Cardiac muscle cell (in vitro differentiated cells and primary cell): ENCODE results near the gene ZNF410. TPM values are rescaled to one million over a fixed set of nuclear protein-coding genes. Genes with fewer than 3 reads are reported as not detected.

Source experiments
- DNase-seq, 2 donors: peaks; one replicate each; pipeline versions ENCODE4 v3.0.0 to v3.0.0-alpha.2; 2010 to 2017; ENCODE audit warnings: low read depth in 1 of 2, low spot score in 1 of 2
- H3K27ac ChIP-seq: fragments of 200-600 bp; sonication (generic); 2 replicates; pipeline ENCODE4 v1.5.1; 2016
- H3K27me3 ChIP-seq: fragments of 200-600 bp; sonication (generic); 2 replicates; pipeline ENCODE4 v1.6.0; 2016; ENCODE audit warnings: control low read depth
- H3K36me3 ChIP-seq: fragments of 200-600 bp; sonication (generic); 2 replicates; pipeline ENCODE4 v1.5.1; 2016; ENCODE audit warnings: control low read depth
- H3K4me1 ChIP-seq: fragments of 200-600 bp; sonication (generic); 2 replicates; pipeline ENCODE4 v1.8.1; 2017; ENCODE audit warnings: low read depth, mild to moderate bottlenecking, mixed run types
- H3K4me3 ChIP-seq: fragments of 200-600 bp; sonication (generic); 2 replicates; pipeline ENCODE4 v1.5.1; 2016; ENCODE audit warnings: mild to moderate bottlenecking
- H3K9me3 ChIP-seq: fragments of 200-600 bp; sonication (generic); 2 replicates; pipeline ENCODE4 v1.5.1; 2017; ENCODE audit warnings: low read depth, mild to moderate bottlenecking, control low read depth
- CTCF ChIP-seq: IDR thresholded peaks from 2 replicates; pipeline ENCODE4 v1.5.1; 2012; ENCODE audit warnings: low read depth, mild to moderate bottlenecking, low read length
- polyA plus RNA-seq: library from polyadenylated mRNA; unstranded; fragments of >200 nt; fragmentation: Nextera tagmentation; extraction: Ambion mirVana; gene quantifications from 2 replicates; pipeline ENCODE4 v1.2.1, GENCODE V29; 2016
- total RNA-seq: library from RNA; depleted of rRNA; stranded (reverse); fragments of >200 nt; gene quantifications from 2 replicates; pipeline ENCODE4 v1.2.3, GENCODE V29; 2016

The ZNF410 gene
- total and polyA plus RNA-seq, 2 experiments from 2014 or later: 29.9 to 32.9 TPM

GRCh38 chr14:73924337-73924736, 37.7 kb downstream of the ZNF410 start:
- H3K36me3 ChIP-seq: peaks cover 69% of the 10 kb centered on the region
- H3K27ac ChIP-seq: no peak overlapping the region
- no peaks in the 10 kb centered on the region for H3K4me1 ChIP-seq
- H3K9me3 ChIP-seq: no peaks in the 10 kb centered on the region
- H3K4me3 ChIP-seq: no peak overlapping the region
- TF ChIP-seq CTCF: no peak
- no peak for DNase-seq
- H3K27me3 ChIP-seq: no peaks in the 10 kb centered on the region

GRCh38 chr14:73935666-73936065, 49.0 kb downstream of the ZNF410 start:
- H3K4me1 ChIP-seq: no peaks in the 10 kb centered on the region
- peak; percentile 12 for TF ChIP-seq CTCF
- H3K27ac ChIP-seq: no peak overlapping the region
- DNase-seq: peak in 1 of 2 donors; percentile 9
- H3K9me3 ChIP-seq: no peaks in the 10 kb centered on the region
- no peak overlapping the region for H3K4me3 ChIP-seq
- H3K36me3 ChIP-seq: peaks cover 31% of the 10 kb centered on the region
- no peaks in the 10 kb centered on the region for H3K27me3 ChIP-seq

- no peak for TF ChIP-seq CTCF
- no peak for DNase-seq
- Histone ChIP-seq H3K9me3 (no peaks in the 10 kb centered on the region), H3K27me3 (no peaks in the 10 kb centered on the region), H3K27ac (no peak overlapping the region), H3K4me3 (no peak overlapping the region), H3K36me3 (peaks cover 25% of the 10 kb centered on the region), H3K4me1 (no peaks in the 10 kb centered on the region)
Observed at GRCh38 chr14:73936548-73936947, 49.9 kb downstream of the ZNF410 start.

- Histone ChIP-seq H3K4me1 (no peaks in the 10 kb centered on the region), H3K27me3 (no peaks in the 10 kb centered on the region), H3K36me3 (peaks cover 20% of the 10 kb centered on the region), H3K4me3 (no peak overlapping the region), H3K9me3 (no peaks in the 10 kb centered on the region), H3K27ac (no peak overlapping the region)
- DNase-seq: peak in 1 of 2 donors; percentile 4
- no peak for TF ChIP-seq CTCF
Observed at GRCh38 chr14:73937012-73937411, 50.4 kb downstream of the ZNF410 start.

GRCh38 chr14:73942180-73942579, 55.5 kb downstream of the ZNF410 start:
- H3K36me3 ChIP-seq: no peaks in the 10 kb centered on the region
- H3K27me3 ChIP-seq: no peaks in the 10 kb centered on the region

More at GRCh38 chr14:73942180-73942579, 55.5 kb downstream of the ZNF410 start:
- H3K4me3 ChIP-seq: no peak overlapping the region
- no peak for TF ChIP-seq CTCF
- DNase-seq: no peak
- no peak overlapping the region for H3K27ac ChIP-seq
- H3K9me3 ChIP-seq: no peaks in the 10 kb centered on the region
- H3K4me1 ChIP-seq: no peaks in the 10 kb centered on the region
